Tibial artery (tissue), 4 donors: Measurements from ENCODE around the gene ANAPC13.

Experiments used
- DNase-seq, 2 donors: peaks; one replicate each; pipeline ENCODE4 v3.0.0-alpha.2; 2019
- H3K27ac ChIP-seq, 2 donors: fragments of 200-600 bp; sonication (generic) in 1 of 2; 1 replicate in 1 of 2; 2 replicates in 1 of 2; pipeline ENCODE4 v1.5.1; 2018 to 2019; ENCODE audit warnings: mild to moderate bottlenecking in 1 of 2
- H3K27me3 ChIP-seq, 2 donors: fragments of 200-600 bp; sonication (generic) in 1 of 2; one replicate each; pipeline versions ENCODE4 v1.5.1 to v1.6.0; 2016 to 2019
- H3K36me3 ChIP-seq, 3 donors: fragments of 200-600 bp; sonication (generic) in 2 of 3; one replicate each; pipeline ENCODE4 v1.5.1; 2016 to 2019; ENCODE audit warnings: mild to moderate bottlenecking in 2 of 3
- H3K4me1 ChIP-seq, 4 donors: fragments of 200-600 bp; sonication (generic) in 2 of 4; 1 replicate in 3 of 4; 2 replicates in 1 of 4; pipeline ENCODE4 v1.5.1; 2016 to 2019
- H3K4me3 ChIP-seq, 2 donors: fragments of 200-600 bp; sonication (generic) in 1 of 2; 1 replicate in 1 of 2; 2 replicates in 1 of 2; pipeline ENCODE4 v1.5.1; 2018 to 2019; ENCODE audit warnings: mild to moderate bottlenecking in 2 of 2
- H3K9me3 ChIP-seq, 3 donors: fragments of 200-600 bp; sonication (generic) in 1 of 3; one replicate each; pipeline ENCODE4 v1.5.1; 2016 to 2019
- intact Hi-C: fragments of 100-400 bp; cut with DNase I; formaldehyde crosslinking; loops from one replicate; pipeline ENCODE4 v1.15.0; 2023; ENCODE audit warnings: low total_unique reads
- TF ChIP-seq, protein P1 (sequence below), 2 experiments: fragments of 200-600 bp in 1 of 2; fragments of 450-650 bp in 1 of 2; IDR thresholded peaks; one replicate each; pipeline ENCODE4 v1.5.1; 2017 to 2019; ENCODE audit warnings: antibody characterized with exemption in 2 of 2, mild to moderate bottlenecking in 1 of 2, moderate library complexity in 1 of 2

ANAPC13 gene

DNA sequence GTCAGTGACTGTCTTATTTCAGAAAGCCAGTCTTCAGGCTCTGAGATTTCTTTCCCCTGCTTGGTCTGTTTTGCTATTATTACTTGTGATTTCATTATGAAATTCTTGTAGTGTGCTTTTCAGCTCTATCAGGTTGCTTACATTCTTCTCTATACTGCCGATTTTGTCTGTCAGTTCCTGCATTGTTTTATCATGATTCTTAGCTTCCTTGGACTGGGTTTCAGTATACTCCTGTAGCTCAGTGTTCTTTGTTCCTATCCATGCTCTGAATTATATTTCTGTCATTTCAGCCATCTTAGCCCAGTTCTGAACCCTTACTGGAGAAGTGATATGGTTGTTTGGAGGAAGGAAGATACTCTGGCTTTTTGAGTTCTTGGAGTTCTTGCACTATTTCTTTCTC lies 40.5 kb upstream of the ANAPC13 start:
- TF ChIP-seq, protein P1, sequence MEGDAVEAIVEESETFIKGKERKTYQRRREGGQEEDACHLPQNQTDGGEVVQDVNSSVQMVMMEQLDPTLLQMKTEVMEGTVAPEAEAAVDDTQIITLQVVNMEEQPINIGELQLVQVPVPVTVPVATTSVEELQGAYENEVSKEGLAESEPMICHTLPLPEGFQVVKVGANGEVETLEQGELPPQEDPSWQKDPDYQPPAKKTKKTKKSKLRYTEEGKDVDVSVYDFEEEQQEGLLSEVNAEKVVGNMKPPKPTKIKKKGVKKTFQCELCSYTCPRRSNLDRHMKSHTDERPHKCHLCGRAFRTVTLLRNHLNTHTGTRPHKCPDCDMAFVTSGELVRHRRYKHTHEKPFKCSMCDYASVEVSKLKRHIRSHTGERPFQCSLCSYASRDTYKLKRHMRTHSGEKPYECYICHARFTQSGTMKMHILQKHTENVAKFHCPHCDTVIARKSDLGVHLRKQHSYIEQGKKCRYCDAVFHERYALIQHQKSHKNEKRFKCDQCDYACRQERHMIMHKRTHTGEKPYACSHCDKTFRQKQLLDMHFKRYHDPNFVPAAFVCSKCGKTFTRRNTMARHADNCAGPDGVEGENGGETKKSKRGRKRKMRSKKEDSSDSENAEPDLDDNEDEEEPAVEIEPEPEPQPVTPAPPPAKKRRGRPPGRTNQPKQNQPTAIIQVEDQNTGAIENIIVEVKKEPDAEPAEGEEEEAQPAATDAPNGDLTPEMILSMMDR (IDR thresholded peaks at IDR 0.05) = no peak
- no peak for DNase-seq
- intact Hi-C loops = no loop called here
- peaks cover 0 to 5% (median 0%) of the 10 kb centered on the region in 4 donors for H3K4me1 ChIP-seq
- no peak overlapping the region for H3K27ac ChIP-seq
- no peak overlapping the region for H3K4me3 ChIP-seq
- no peaks in the 10 kb centered on the region for H3K27me3 ChIP-seq
- H3K9me3 ChIP-seq = peaks cover 0 to 31% (median 15%) of the 10 kb centered on the region in 3 donors
- peaks cover 0 to 8% (median 4%) of the 10 kb centered on the region in 3 donors for H3K36me3 ChIP-seq

DNA sequence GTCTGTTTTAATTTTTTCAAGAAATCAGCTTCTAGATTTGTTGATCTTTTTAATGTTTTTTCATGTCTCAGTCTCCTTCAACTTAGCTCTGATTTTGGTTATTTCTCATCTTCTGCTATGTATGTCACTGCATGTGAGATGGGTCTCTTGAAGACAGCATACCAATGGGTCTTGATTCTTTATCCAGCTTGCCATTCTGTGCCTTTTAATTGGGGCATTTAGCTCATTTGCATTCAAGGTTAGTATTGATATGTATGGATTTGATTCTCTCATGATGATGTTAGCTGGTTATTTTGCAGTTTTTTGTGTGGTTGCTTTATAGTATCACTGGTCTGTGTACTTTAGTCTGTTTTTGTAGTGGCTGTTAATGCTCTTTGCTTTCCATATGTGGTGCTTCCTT lies 39.5 kb upstream of the ANAPC13 start:
- H3K27me3 ChIP-seq = no peaks in the 10 kb centered on the region
- H3K9me3 ChIP-seq = peaks cover 0 to 32% (median 15%) of the 10 kb centered on the region in 3 donors
- H3K27ac ChIP-seq = no peak overlapping the region
- H3K36me3 ChIP-seq = peaks cover 0 to 8% (median 4%) of the 10 kb centered on the region in 3 donors
- no peak overlapping the region for H3K4me3 ChIP-seq
- H3K4me1 ChIP-seq = peaks cover 0 to 10% (median 0%) of the 10 kb centered on the region in 4 donors
- DNase-seq = no peak
- TF ChIP-seq, protein P1 (IDR thresholded peaks at IDR 0.05) = no peak
- intact Hi-C loops = no loop called here

DNA sequence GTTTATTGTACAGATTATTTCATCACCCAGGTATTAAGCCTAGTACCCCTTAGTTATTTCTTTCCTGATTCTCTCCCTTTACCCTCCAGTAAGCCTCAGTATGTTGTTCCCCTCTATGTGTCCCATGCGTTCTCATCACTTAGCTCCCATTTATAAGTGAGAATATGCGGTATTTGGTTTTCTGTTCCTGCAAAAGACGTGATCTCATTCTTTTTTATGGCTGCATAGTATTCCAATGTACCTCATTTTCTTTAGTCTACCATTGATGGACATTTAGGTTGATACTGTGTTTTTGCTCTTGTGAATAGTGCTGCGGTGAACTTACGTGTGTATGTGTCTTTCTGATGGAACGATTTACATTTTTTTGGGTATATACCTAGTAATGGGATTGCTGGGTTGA lies 36.8 kb upstream of the ANAPC13 start:
- TF ChIP-seq, protein P1 (IDR thresholded peaks at IDR 0.05) = no peak
- intact Hi-C loops = no loop called here

DNA sequence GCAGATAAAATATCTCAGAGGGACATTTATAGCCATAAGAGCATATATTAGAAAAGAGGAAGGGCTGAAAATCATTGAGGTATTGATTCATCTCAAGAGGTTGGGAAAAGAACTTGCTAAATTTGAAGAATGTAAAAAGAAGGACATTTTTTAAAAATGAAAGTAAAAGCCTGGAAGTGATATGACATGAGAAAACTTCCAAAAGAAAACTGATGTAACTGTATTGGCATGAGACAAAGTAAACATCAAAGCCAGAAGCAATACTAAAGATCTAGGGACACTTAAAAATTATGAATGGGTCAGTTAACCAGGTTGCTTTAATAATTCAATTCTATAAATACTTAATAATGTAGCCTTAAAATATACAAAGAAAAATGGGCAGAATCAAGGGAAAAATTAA lies 32.0 kb upstream of the ANAPC13 start:
- H3K9me3 ChIP-seq = peaks cover 0 to 12% (median 0%) of the 10 kb centered on the region in 3 donors
- no peak overlapping the region for H3K27ac ChIP-seq
- no peak overlapping the region for H3K4me3 ChIP-seq
- TF ChIP-seq, protein P1 (IDR thresholded peaks at IDR 0.05) = no peak
- peaks cover 0 to 14% (median 0%) of the 10 kb centered on the region in 4 donors for H3K4me1 ChIP-seq
- H3K27me3 ChIP-seq = no peaks in the 10 kb centered on the region
- no peak for DNase-seq
- peaks cover 0 to 6% (median 4%) of the 10 kb centered on the region in 3 donors for H3K36me3 ChIP-seq
- intact Hi-C loops = no loop called here

More for the DNA sequence above, 36.8 kb upstream of the ANAPC13 start:
- H3K9me3 ChIP-seq = peaks cover 0 to 39% (median 15%) of the 10 kb centered on the region in 3 donors
- H3K36me3 ChIP-seq = peaks cover 4 to 10% (median 8%) of the 10 kb centered on the region in 3 donors
- H3K4me3 ChIP-seq = no peak overlapping the region
- H3K27me3 ChIP-seq = no peaks in the 10 kb centered on the region
- no peak overlapping the region for H3K27ac ChIP-seq
- peaks cover 0 to 10% (median 0%) of the 10 kb centered on the region in 4 donors for H3K4me1 ChIP-seq
- DNase-seq = no peak

DNA sequence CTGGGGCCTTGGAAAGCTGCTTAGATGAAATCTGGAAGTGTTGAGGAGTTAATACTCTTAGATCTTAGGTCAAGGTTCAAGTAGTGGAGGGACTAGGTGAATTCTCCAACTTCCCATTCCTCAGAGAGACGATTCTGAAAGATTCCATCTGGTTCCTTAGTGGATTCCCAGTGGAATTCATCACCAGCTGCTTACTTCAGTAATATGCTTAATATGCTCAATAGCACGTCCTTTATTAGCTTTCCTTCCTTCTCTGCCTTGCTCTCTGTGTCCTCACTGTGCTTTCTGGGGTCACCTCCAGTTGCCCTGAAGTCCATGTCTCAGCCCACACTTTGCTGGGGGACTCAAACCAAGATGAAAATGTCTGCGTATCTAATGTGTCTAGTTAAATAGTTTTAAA lies 31.1 kb upstream of the ANAPC13 start:
- H3K4me3 ChIP-seq = no peak overlapping the region
- H3K4me1 ChIP-seq = peaks cover 0 to 14% (median 0%) of the 10 kb centered on the region in 4 donors
- H3K27me3 ChIP-seq = no peaks in the 10 kb centered on the region
- H3K9me3 ChIP-seq = peaks cover 0 to 8% (median 0%) of the 10 kb centered on the region in 3 donors
- intact Hi-C loops = no loop called here
- no peak overlapping the region for H3K27ac ChIP-seq
- peaks cover 0 to 6% (median 6%) of the 10 kb centered on the region in 3 donors for H3K36me3 ChIP-seq
- TF ChIP-seq, protein P1 (IDR thresholded peaks at IDR 0.05) = no peak
- no peak for DNase-seq

DNA sequence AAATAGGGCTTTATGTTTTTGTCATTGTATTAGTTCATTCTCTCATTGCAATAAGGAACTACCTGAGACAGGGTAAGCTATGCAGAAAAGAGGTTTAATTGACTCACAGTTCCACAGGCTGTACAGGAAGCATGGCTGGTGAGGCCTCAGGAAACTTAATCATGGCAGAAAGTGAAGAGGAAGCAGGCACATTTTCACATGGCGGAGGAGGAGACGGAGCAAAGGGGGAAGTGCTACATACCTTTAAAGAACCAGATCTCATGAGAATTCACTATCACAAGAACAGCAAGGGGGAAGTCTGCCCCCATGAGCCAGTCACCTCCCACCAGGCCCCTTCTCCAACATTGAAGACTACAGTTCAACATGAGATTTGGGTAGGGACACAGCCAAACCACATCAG lies 25.7 kb upstream of the ANAPC13 start:
- no peak for DNase-seq
- H3K4me1 ChIP-seq = no peaks in the 10 kb centered on the region
- H3K27me3 ChIP-seq = no peaks in the 10 kb centered on the region
- no peak overlapping the region for H3K27ac ChIP-seq
- no peak overlapping the region for H3K4me3 ChIP-seq
- peaks cover 4 to 29% (median 6%) of the 10 kb centered on the region in 3 donors for H3K36me3 ChIP-seq
- H3K9me3 ChIP-seq = no peaks in the 10 kb centered on the region
- TF ChIP-seq, protein P1 (IDR thresholded peaks at IDR 0.05) = no peak
- intact Hi-C loops = no loop called here
